Thyroid gland (tissue), 4 donors: ENCODE results near the gene CPVL. TPM values are rescaled to one million over a fixed set of nuclear protein-coding genes. Genes with fewer than 3 reads are reported as not detected.

Experiments used
- DNase-seq, 2 donors: peaks; one replicate each; pipeline ENCODE4 v3.0.0-alpha.2; 2019
- H3K27ac ChIP-seq, 3 donors: fragments of 200-600 bp; sonication (generic); 1 replicate in 2 of 3; 2 replicates in 1 of 3; pipeline ENCODE4 v1.5.1; 2016 to 2019; ENCODE audit warnings: mild to moderate bottlenecking in 1 of 3, moderate library complexity in 1 of 3
- H3K27me3 ChIP-seq: fragments of 200-600 bp; sonication (generic); one replicate; pipeline ENCODE4 v1.5.1; 2019
- H3K36me3 ChIP-seq, 2 donors: fragments of 200-600 bp; sonication (generic); one replicate each; pipeline ENCODE4 v1.5.1; 2016 to 2019
- H3K4me1 ChIP-seq, 2 donors: fragments of 200-600 bp; sonication (generic); one replicate each; pipeline ENCODE4 v1.5.1; 2017 to 2019
- H3K4me3 ChIP-seq, 3 donors: fragments of 200-600 bp; sonication (generic); replicated peaks in 1 of 3; 1 replicate in 2 of 3; 2 replicates in 1 of 3; pipeline ENCODE4 v1.5.1; 2016; ENCODE audit warnings: mild to moderate bottlenecking in 1 of 3
- H3K9me3 ChIP-seq: fragments of 200-600 bp; sonication (generic); one replicate; pipeline ENCODE4 v1.5.1; 2017
- CTCF ChIP-seq, 6 experiments: fragments of 200-600 bp in 3 of 6; fragments of 450-650 bp in 3 of 6; sonication (generic) in 3 of 6; IDR thresholded peaks; one replicate each; pipeline ENCODE4 v1.5.1; 2016 to 2019; ENCODE audit warnings: antibody characterized with exemption in 6 of 6, mild to moderate bottlenecking in 2 of 6, inconsistent platforms in 1 of 6, moderate library complexity in 1 of 6
- POLR2A ChIP-seq, 2 donors: fragments of 450-650 bp; IDR thresholded peaks; one replicate each; pipeline ENCODE4 v1.6.1; 2017; ENCODE audit warnings: antibody characterized with exemption in 2 of 2, mild to moderate bottlenecking in 2 of 2, moderate library complexity in 1 of 2
- WGBS, 2 donors: methylation state at CpG; one replicate each; pipeline ENCODE4 v1.1.5; 2017; 5-methylcytosine and 5-hydroxymethylcytosine counted together
- intact Hi-C: fragments of 100-400 bp; cut with DNase I; formaldehyde crosslinking; loops from one replicate; pipeline ENCODE4 v1.15.1; 2023
- total RNA-seq, 4 donors: library from RNA; depleted of rRNA; stranded (reverse); fragments of >200 nt; gene quantifications; one replicate each; pipeline ENCODE4 v1.2.3, GENCODE V29; 2016

The CPVL gene
- total RNA-seq, 4 donors from 2014 or later = 79.8 to 182 (median 111) TPM

DNA sequence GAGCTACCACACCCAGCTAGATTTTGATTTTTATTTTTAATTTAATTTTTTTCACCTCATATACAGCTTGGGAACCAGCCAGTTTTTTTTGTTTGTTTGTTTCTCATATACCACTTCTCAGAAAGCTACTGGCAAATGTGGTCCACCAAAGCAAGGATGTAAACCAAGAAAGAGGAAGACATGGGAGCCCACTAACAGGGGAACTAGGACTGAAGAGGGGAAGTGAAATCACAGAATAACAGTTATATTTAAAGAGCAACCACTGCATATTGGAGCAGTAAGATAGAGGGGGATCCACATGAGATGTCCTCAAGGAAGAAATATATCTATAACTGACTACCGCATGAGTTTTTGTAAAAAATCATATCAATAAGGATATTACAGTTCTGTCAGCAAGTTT, 10.5 kb downstream of the CPVL start:
- TF ChIP-seq POLR2A (IDR thresholded peaks at IDR 0.05) = no peak
- TF ChIP-seq CTCF (IDR thresholded peaks at IDR 0.05) = no peak
- H3K36me3 ChIP-seq = no peaks in the 10 kb centered on the region
- no peak for DNase-seq
- 92 to 95% methylated on average over 1 of the region's 1 CpG for WGBS, 2 donors
- no peak overlapping the region for H3K27ac ChIP-seq
- intact Hi-C loops = no loop called here
- H3K27me3 ChIP-seq = no peaks in the 10 kb centered on the region
- no peaks in the 10 kb centered on the region for H3K9me3 ChIP-seq
- no peak overlapping the region for H3K4me3 ChIP-seq
- H3K4me1 ChIP-seq = no peaks in the 10 kb centered on the region

- TF ChIP-seq CTCF (IDR thresholded peaks at IDR 0.05) (no peak), POLR2A (IDR thresholded peaks at IDR 0.05) (no peak)
- no peaks in the 10 kb centered on the region for H3K9me3 ChIP-seq
- no peaks in the 10 kb centered on the region for H3K36me3 ChIP-seq
- DNase-seq = no peak
- intact Hi-C loops = no loop called here
- peaks cover 5 to 8% of the 10 kb centered on the region in 2 donors for H3K4me1 ChIP-seq
- H3K27me3 ChIP-seq = no peaks in the 10 kb centered on the region
- WGBS, 2 donors = 89 to 90% methylated on average over 3 of the region's 3 CpGs
- no peak overlapping the region for H3K4me3 ChIP-seq
- no peak overlapping the region for H3K27ac ChIP-seq
Measured at GRCh38 chr7:29132980-29133379, 13.4 kb downstream of the CPVL start.

- peaks cover 14 to 19% of the 10 kb centered on the region in 2 donors for H3K4me1 ChIP-seq
- TF ChIP-seq POLR2A (IDR thresholded peaks at IDR 0.05) = no peak
- TF ChIP-seq CTCF (IDR thresholded peaks at IDR 0.05) = no peak
- H3K9me3 ChIP-seq = no peaks in the 10 kb centered on the region
- no peak overlapping the region for H3K27ac ChIP-seq
- peak; percentile 51 to 81 for DNase-seq
- intact Hi-C loops = no loop called here
- 67 to 72% methylated on average over 5 of the region's 5 CpGs for WGBS, 2 donors
- H3K27me3 ChIP-seq = no peaks in the 10 kb centered on the region
- H3K36me3 ChIP-seq = no peaks in the 10 kb centered on the region
- H3K4me3 ChIP-seq = no peak overlapping the region
Measured at GRCh38 chr7:29131678-29132077, 14.7 kb downstream of the CPVL start.

DNA sequence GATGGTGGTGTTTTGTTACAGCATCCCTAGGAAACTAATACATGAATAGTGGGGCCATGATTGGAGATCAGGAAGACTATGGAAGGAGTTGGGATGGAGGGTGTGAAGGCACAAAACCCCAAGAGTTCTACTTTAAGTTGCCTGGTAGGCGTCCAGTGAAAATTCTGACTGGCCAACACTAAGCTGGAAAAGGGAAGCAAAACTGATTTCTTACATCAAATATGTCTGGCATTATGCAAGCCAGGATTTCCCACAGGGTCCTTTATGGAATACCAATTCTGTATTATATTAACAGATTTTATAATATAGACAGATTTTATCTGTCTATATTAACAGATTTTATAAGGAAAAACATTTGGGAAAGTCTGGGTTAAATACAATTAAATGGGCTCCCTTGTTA, 16.2 kb downstream of the CPVL start:
- WGBS, 2 donors = 88 to 90% methylated on average over 1 of the region's 1 CpG
- peaks cover 14 to 19% of the 10 kb centered on the region in 2 donors for H3K4me1 ChIP-seq
- no peaks in the 10 kb centered on the region for H3K27me3 ChIP-seq
- no peak for DNase-seq
- intact Hi-C loops = no loop called here
- no peaks in the 10 kb centered on the region for H3K9me3 ChIP-seq
- H3K4me3 ChIP-seq = no peak overlapping the region
- H3K27ac ChIP-seq = no peak overlapping the region
- H3K36me3 ChIP-seq = no peaks in the 10 kb centered on the region
- TF ChIP-seq CTCF (IDR thresholded peaks at IDR 0.05) (no peak), POLR2A (IDR thresholded peaks at IDR 0.05) (no peak)

DNA sequence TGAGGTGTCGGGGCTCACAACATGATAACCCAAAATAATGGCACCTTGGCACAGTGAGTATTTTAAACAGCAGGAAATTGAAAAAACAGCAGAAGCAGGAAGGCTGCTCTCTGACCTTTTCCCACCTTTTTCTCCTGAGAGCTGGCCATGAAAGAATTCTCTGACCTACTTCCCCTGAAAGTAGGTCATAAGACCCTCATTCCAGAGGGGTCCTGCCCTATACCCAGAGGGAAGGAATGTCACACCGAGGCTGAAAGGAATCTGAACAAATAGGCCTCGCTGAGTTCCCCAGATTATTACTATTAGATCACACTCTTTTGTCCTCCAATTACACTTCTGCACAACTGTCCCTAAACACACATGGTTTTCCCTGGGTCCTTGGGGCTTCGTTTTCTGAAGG, 18.8 kb downstream of the CPVL start:
- Histone ChIP-seq H3K36me3 (no peaks in the 10 kb centered on the region), H3K4me3 (no peak overlapping the region), H3K9me3 (no peaks in the 10 kb centered on the region), H3K27me3 (no peaks in the 10 kb centered on the region), H3K27ac (no peak overlapping the region), H3K4me1 (peaks cover 14 to 22% of the 10 kb centered on the region in 2 donors)
- no peak for DNase-seq
- intact Hi-C loops = no loop called here
- 68 to 77% methylated on average over 4 of the region's 4 CpGs for WGBS, 2 donors
- TF ChIP-seq CTCF (IDR thresholded peaks at IDR 0.05) (no peak), POLR2A (IDR thresholded peaks at IDR 0.05) (no peak)
